ENCODE measurements around the gene SPACA6.

SPACA6 gene

DNA sequence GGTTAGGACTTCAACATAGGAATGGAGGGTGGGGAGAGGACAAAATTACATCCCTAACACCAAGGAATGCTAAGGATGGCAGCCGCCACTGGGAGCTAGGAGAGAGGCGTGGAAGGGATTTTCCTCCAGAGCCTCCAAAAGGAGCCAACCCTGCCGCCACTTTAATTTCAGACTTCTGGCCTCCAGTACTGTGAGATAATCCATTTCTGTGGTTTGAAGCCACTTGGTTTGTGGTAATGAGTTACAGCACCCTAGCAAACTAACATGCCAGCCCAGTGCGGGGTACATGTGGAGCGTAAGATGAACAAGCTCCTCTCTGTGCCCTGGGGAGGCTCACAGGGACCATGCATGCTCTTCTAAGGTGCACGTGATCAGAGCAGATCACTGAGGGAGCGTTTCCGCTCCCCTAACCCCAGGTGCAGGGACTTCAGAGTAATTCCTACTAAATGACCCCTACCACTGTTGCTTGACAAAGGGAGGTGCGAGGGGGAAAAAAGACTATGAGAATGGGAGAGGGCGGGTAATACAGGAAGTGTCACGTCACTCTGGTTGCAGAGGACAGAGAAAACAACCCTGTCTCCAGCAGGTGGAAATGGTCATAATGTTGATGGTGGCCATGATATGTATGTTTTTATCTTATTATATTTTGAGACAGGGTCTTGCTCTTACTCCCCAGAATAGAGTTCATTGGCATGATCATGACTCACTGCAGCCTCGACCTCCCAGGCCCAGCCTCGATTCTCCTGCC lies 46.5 kb downstream of the SPACA6 start:
- no peak for DNase-seq

DNA sequence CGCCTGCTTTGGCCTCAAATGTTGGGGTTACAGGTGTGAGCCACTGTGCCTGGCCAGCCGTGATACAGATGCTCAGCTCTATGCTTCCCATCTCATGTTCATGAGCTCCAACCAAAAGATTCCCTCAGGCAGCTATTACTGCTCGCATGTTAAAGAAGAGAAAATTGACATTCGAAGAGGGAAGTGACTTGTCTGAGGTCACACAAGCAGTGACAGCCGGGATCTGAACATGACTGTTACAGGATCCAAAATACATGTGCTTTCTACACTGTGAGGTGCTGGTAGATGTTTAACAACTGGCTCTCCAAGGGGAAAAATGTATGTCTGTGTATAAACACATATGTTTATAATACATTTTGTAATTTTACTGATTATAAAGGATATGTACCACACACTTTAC lies 47.2 kb downstream of the SPACA6 start:
- peak; percentile 75 for DNase-seq

GRCh38 chr19:51742789-51743188 lies 49.7 kb downstream of the SPACA6 start:
- peak; percentile 39 for DNase-seq

DNA sequence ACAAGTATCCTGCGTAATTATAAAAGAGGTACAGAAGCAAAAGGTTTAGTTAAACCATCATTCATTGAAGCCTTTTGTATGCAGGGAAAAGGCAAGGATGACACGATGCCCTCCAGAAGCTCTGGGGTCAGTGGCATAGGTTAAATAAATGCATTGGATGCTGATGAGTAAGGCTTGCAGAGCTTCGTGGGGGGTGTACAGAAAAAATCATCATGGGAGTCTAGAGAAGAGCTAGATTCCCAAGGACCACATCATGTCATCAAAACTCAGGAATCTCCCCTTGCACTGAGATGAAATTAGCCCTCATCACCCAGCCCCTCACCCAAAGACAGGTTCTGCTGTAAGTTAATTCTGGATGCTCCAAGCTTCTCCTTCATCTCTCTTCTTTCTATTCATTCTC lies 50.3 kb downstream of the SPACA6 start:
- no peak for DNase-seq

GRCh38 chr19:51746731-51747130 lies 53.6 kb downstream of the SPACA6 start:
- DNase-seq: no peak

DNA sequence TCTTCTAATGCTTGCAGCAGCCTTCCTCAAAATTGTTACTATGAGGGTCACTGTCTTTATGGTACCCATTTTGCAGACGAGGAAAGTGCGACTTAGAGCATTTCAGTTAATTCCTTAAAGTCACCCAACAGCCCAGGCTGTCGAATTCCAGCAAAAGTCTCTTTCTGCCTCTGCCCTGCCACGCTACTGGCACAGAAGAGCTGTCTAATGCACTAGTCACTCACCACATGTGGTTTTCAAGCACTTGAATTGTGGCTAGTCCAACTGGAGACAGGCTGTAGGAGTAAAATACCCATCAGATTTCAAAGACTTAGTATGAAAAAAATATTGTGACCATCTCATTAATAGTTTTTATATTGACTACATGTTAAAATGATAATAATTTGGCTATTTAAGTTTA lies 56.8 kb downstream of the SPACA6 start:
- no peak for DNase-seq

GRCh38 chr19:51750400-51751094 lies 57.4 kb downstream of the SPACA6 start:
- DNase-seq: peak; percentile 62

GRCh38 chr19:51751655-51752054 lies 58.5 kb downstream of the SPACA6 start, which contains the start of gene FPR1:
Gene FPR1 (minus strand): TSS chr19:51751878. CDS start chr19:51746994, 4,884 bp downstream.
- DNase-seq: peak; percentile 93

- peak; percentile 96 for DNase-seq
Observed at GRCh38 chr19:51754109-51754508, 61.0 kb downstream of the SPACA6 start.

- no peak for DNase-seq
Observed at GRCh38 chr19:51754770-51755169, 61.6 kb downstream of the SPACA6 start.

Measured in inflammatory macrophage treated with lipopolysaccharide for 4 hours (primary cell).